ENCODE measurements around the gene FMNL2. TPM values are rescaled to one million over a fixed set of nuclear protein-coding genes. Genes with fewer than 3 reads are reported as not detected.

Gene FMNL2
- total RNA-seq, 1 experiment from 2014 or later: 43.1 TPM

DNA sequence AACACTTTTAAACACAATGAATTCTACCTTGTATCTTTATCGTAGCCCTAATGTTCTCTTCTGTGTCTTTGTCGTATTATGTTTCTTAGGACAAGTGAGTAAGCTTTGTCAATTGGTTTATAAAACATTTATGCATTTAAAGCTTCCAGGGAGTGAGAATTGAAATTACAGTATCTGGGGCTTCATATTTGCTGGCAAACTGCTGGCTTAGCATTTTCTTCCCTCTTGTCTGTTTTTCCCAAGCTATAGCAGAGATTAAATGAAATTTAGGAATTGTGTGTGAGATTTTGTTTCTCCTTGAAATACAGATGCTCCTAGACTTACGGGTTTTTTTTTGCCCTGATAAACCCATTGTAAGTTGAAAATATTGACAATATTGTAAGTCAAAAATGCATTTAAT is 73.3 kb downstream of the FMNL2 start:
- H3K4me1 ChIP-seq (ENCODE audit: insufficient read depth, low read length, poor library complexity, severe bottlenecking): peaks cover 48% of the 10 kb centered on the region
- H3K9me3 ChIP-seq (ENCODE audit: low read depth, low read length, poor library complexity, severe bottlenecking): no peaks in the 10 kb centered on the region
- no TSS peak for BruUV-seq (replicated peaks)
- TF ChIP-seq EZH2 (IDR thresholded peaks at IDR 0.05; ENCODE audit: borderline replicate concordance, low read depth, low read length, poor library complexity, severe bottlenecking): no peak
- TF ChIP-seq, protein P1, sequence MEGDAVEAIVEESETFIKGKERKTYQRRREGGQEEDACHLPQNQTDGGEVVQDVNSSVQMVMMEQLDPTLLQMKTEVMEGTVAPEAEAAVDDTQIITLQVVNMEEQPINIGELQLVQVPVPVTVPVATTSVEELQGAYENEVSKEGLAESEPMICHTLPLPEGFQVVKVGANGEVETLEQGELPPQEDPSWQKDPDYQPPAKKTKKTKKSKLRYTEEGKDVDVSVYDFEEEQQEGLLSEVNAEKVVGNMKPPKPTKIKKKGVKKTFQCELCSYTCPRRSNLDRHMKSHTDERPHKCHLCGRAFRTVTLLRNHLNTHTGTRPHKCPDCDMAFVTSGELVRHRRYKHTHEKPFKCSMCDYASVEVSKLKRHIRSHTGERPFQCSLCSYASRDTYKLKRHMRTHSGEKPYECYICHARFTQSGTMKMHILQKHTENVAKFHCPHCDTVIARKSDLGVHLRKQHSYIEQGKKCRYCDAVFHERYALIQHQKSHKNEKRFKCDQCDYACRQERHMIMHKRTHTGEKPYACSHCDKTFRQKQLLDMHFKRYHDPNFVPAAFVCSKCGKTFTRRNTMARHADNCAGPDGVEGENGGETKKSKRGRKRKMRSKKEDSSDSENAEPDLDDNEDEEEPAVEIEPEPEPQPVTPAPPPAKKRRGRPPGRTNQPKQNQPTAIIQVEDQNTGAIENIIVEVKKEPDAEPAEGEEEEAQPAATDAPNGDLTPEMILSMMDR (conservative IDR thresholded peaks at IDR 0.05; ENCODE audit: low read depth, low read length): no peak
- CTCF ChIA-PET: interaction anchor here (0.7 kb wide), 1 partner anchor 224 kb away, joined by 3 read pairs; no protein-coding TSS in a partner anchor
- no peak for DNase-seq (ENCODE audit: low spot score)
- intact Hi-C loops (cut with micrococcal nuclease; ENCODE audit: unreplicated experiment): no loop called here
- H3K27me3 ChIP-seq (replicated peaks; ENCODE audit: insufficient read depth, low read depth, low read length, poor library complexity): no peaks in the 10 kb centered on the region
- POLR2A ChIA-PET (ENCODE audit: low non-redundant PET): no interaction called here
- no peaks in the 10 kb centered on the region for H3K36me3 ChIP-seq (ENCODE audit: insufficient read depth, low read length, poor library complexity, severe bottlenecking)
- H3K4me3 ChIP-seq (ENCODE audit: low read depth, low read length, poor library complexity, severe bottlenecking): no peak overlapping the region
- H3K27ac ChIP-seq (ENCODE audit: low read depth, low read length, poor library complexity, severe bottlenecking): no peak overlapping the region

DNA sequence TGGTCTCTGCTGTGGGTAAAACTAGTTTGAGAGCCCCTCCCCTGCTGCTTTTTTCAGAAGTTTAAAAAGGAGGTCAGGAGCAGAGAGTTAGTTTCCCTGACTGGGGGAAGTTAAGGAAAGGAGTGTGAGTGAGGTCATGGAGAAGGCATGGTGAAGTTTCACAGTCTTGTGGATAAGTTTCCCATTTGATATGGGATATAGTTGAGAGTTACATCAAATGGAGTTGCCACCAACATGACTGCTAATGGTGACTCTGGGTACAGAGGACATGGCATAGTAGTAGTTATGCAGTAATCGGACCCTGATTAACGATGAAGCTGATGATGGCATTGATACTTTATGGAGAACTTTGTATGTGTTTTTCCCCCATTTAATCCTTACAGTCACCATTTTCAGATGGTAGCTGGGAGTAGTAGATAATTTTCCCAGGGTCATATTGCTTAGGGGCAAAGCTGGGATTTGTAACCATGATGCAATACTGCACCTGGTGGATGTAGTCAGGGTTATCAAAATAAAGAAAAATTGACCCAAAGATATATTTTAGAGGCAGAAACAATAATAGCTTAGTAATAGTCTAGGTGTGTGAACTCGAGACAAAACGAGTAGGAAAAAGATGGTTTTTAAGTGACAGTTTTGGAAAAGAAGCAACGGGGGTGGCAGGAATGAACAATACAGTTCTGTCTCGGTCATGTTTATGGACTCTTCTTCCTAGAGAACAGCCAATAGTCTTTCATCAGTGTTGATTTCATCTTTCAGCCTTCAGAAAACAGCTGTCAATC is 74.6 kb downstream of the FMNL2 start:
- Histone ChIP-seq H3K4me3 (ENCODE audit: low read depth, low read length, poor library complexity, severe bottlenecking) (no peak overlapping the region), H3K4me1 (ENCODE audit: insufficient read depth, low read length, poor library complexity, severe bottlenecking) (peaks cover 44% of the 10 kb centered on the region), H3K27me3 (replicated peaks; ENCODE audit: insufficient read depth, low read depth, low read length, poor library complexity) (no peaks in the 10 kb centered on the region), H3K36me3 (ENCODE audit: insufficient read depth, low read length, poor library complexity, severe bottlenecking) (no peaks in the 10 kb centered on the region), H3K9me3 (ENCODE audit: low read depth, low read length, poor library complexity, severe bottlenecking) (no peaks in the 10 kb centered on the region), H3K27ac (ENCODE audit: low read depth, low read length, poor library complexity, severe bottlenecking) (no peak overlapping the region)
- intact Hi-C loops (cut with micrococcal nuclease; ENCODE audit: unreplicated experiment): no loop called here
- TF ChIP-seq, protein P1 (conservative IDR thresholded peaks at IDR 0.05; ENCODE audit: low read depth, low read length): no peak
- no peak for TF ChIP-seq EZH2 (IDR thresholded peaks at IDR 0.05; ENCODE audit: borderline replicate concordance, low read depth, low read length, poor library complexity, severe bottlenecking)
- CTCF ChIA-PET: no interaction called here
- BruUV-seq (replicated peaks): no TSS peak
- POLR2A ChIA-PET (ENCODE audit: low non-redundant PET): interaction anchor here (0.6 kb wide), 1 partner anchor 73 kb away, joined by 4 read pairs; no protein-coding TSS in a partner anchor
- no peak for DNase-seq (ENCODE audit: low spot score)

DNA sequence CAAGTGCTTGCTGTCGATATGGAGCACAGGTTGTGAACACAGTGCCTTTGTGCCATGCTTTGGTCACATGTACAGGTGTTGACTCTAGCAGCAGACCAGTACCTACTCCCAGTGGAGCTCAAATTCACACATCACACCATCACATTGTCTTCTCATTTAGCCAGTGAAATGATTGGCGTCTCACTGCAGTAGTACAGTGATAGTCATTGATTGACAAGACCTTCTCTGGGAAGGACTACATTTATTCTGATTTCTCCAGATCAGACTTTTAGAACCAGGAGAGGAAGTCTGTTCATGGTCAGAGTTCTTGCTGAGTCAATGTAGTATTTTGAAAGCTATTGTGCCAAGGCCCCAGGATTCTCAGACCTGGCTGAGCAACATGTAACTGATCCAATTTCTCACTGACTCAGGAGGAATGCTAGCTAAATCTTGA is 75.2 kb downstream of the FMNL2 start:
- ChIA-PET CTCF (no interaction called here), POLR2A (ENCODE audit: low non-redundant PET) (no interaction called here)
- no peak for DNase-seq (ENCODE audit: low spot score)
- H3K36me3 ChIP-seq (ENCODE audit: insufficient read depth, low read length, poor library complexity, severe bottlenecking): no peaks in the 10 kb centered on the region
- no peak overlapping the region for H3K4me3 ChIP-seq (ENCODE audit: low read depth, low read length, poor library complexity, severe bottlenecking)
- BruUV-seq (replicated peaks): no TSS peak
- intact Hi-C loops (cut with micrococcal nuclease; ENCODE audit: unreplicated experiment): no loop called here
- H3K9me3 ChIP-seq (ENCODE audit: low read depth, low read length, poor library complexity, severe bottlenecking): no peaks in the 10 kb centered on the region
- H3K27me3 ChIP-seq (replicated peaks; ENCODE audit: insufficient read depth, low read depth, low read length, poor library complexity): no peaks in the 10 kb centered on the region
- no peak for TF ChIP-seq EZH2 (IDR thresholded peaks at IDR 0.05; ENCODE audit: borderline replicate concordance, low read depth, low read length, poor library complexity, severe bottlenecking)
- TF ChIP-seq, protein P1 (conservative IDR thresholded peaks at IDR 0.05; ENCODE audit: low read depth, low read length): no peak
- H3K4me1 ChIP-seq (ENCODE audit: insufficient read depth, low read length, poor library complexity, severe bottlenecking): peaks cover 45% of the 10 kb centered on the region
- H3K27ac ChIP-seq (ENCODE audit: low read depth, low read length, poor library complexity, severe bottlenecking): no peak overlapping the region

Data from A673 (cell line).